ENCODE measurements around the gene ASAP2.

ASAP2 gene

DNA sequence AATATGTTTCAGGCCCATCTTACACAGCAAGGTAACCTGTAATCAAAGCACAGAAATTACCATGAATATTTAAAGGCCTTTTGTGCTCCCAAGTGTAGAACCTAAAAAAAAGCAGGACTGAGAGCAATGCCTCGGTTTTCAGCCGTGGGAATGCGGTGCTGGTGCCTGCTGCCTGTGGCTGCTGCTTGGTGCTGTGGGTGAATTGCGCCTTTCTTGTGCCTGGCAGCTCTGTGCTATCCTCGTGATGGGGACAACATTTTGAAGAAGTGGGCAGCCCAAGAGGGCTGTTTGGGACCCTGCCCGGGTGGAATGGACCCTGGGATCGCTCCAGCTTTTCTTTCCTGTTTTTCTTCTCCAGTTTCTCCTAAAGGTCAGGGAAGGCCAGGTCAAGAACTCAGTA is 91.2 kb downstream of the ASAP2 start:
- TF ChIP-seq CTCF (IDR thresholded peaks at IDR 0.05; ENCODE audit: low read depth, low read length), result no peak
- H3K4me3 ChIP-seq (ENCODE audit: low read depth, low read length), result no peak overlapping the region

- TF ChIP-seq CTCF (IDR thresholded peaks at IDR 0.05; ENCODE audit: low read depth, low read length), result no peak
- no peak overlapping the region for H3K4me3 ChIP-seq (ENCODE audit: low read depth, low read length)
These were observed 92.0 kb downstream of the ASAP2 start for GRCh38 chr2:9298583-9298982.

DNA sequence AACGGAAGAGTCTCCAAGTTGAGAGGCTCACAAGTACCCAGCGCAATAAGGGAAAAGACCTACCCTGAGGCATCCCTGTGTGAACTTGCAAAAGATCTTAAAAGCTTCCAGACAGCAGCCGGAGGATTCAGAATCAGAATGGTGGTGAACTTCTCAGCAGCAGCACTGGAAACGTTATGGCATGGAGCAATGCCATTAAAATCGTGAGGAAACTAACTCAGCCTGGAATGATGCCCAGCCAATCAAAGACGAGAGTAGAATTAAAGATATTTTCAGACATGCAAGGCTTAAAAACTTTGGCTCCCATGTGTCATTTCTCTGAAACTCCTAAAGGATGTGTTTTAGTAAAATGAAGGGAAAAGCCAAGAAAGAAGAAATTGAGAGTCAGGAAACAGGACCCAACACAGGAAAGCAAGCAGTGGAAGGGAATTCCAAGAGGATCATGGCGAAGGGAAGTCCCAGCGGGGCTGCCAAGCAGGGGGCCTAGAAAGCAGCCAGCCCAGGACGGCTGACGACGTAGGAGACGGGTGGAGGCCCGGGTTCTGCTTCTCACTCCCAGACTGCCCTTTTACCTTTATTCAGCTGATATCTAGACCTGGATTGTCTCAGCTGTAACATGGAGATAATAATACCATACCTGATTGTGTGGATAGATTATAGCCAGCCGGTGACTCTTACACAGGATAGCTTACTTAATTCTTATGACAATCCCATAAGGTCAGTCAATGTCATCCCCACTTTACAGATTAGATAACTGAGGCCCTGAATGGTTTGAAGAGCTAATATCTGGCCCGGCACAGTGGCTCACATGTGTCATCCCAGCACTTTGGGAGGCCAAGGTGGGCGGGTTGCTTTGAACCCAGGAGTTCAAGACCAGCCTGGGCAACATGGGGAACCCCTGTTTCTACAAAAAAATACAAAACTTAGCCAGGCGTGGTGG is 92.8 kb downstream of the ASAP2 start:
- no peak for TF ChIP-seq CTCF (IDR thresholded peaks at IDR 0.05; ENCODE audit: low read depth, low read length)
- H3K4me3 ChIP-seq (ENCODE audit: low read depth, low read length), result no peak overlapping the region

DNA sequence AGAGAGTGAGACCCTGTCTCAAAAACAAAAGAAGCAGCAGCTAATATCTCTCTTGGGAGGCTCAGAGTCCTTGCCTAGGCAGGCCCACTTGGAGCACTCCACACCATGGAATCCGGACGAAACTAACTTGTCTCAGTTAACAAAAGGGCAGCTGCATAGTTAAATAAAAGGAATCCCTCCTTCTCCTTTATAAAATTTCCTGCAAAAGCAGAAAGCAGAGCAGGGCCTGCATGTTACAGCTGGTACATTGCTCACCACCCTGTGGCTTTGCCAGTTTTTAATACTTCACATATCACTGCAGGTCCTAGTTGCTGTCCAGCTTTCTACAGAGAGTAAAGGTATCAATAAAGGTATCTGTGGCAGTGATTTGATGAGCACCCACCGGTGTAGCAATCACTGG is 93.6 kb downstream of the ASAP2 start:
- H3K4me3 ChIP-seq (ENCODE audit: low read depth, low read length), result no peak overlapping the region
- TF ChIP-seq CTCF (IDR thresholded peaks at IDR 0.05; ENCODE audit: low read depth, low read length), result no peak

GRCh38 chr2:9300829-9301453 is 94.3 kb downstream of the ASAP2 start:
- no peak for TF ChIP-seq CTCF (IDR thresholded peaks at IDR 0.05; ENCODE audit: low read depth, low read length)
- no peak overlapping the region for H3K4me3 ChIP-seq (ENCODE audit: low read depth, low read length)

- H3K4me3 ChIP-seq (ENCODE audit: low read depth, low read length), result no peak overlapping the region
- TF ChIP-seq CTCF (IDR thresholded peaks at IDR 0.05; ENCODE audit: low read depth, low read length), result no peak
These were observed 96.1 kb downstream of the ASAP2 start for GRCh38 chr2:9302755-9303154.

Measured in WI38 (cell line).